NCI-H1092 treated with DMSO at 0.1 percent for 48 hours (cell line): ENCODE results near the gene CMTM7.
A peak's percentile ranks its signal among the peaks of the same experiment; 100 is the strongest.
"Not testable (repeated sequence)": the region's sequence is repeated elsewhere in the genome, so short reads cannot be mapped to it uniquely, and the experiment has no call there.

Experiments
- DNase-seq: peaks from one replicate; lab custom pipeline; 2025; lab: John Stamatoyannopoulos, UW

The CMTM7 gene

GRCh38 chr3:32383136-32383711, 8.4 kb upstream of the CMTM7 start:
- DNase-seq: no peak

GRCh38 chr3:32384938-32385337, 6.7 kb upstream of the CMTM7 start:
- DNase-seq: no peak

- DNase-seq: no peak
These were observed 4.1 kb upstream of the CMTM7 start for GRCh38 chr3:32387512-32387911.

- DNase-seq: not testable (repeated sequence)
These were observed 2.1 kb upstream of the CMTM7 start for GRCh38 chr3:32389577-32389976.

- peak; percentile 42 for DNase-seq
These were observed 1.1 kb downstream of the CMTM7 start for GRCh38 chr3:32392536-32393302.

GRCh38 chr3:32395496-32395895, 3.8 kb downstream of the CMTM7 start:
- no peak for DNase-seq

GRCh38 chr3:32397941-32398340, 6.3 kb downstream of the CMTM7 start:
- DNase-seq: no peak

GRCh38 chr3:32398531-32398930, 6.9 kb downstream of the CMTM7 start:
- DNase-seq: no peak

GRCh38 chr3:32399030-32399620, 7.5 kb downstream of the CMTM7 start:
- peak; percentile 42 for DNase-seq

GRCh38 chr3:32401126-32401525, 9.5 kb downstream of the CMTM7 start:
- no peak for DNase-seq

- DNase-seq: peak; percentile 85
These were observed 10.0 kb downstream of the CMTM7 start for GRCh38 chr3:32401556-32402081.

GRCh38 chr3:32403663-32404062, 12.0 kb downstream of the CMTM7 start:
- DNase-seq: peak; percentile 43

- no peak for DNase-seq
These were observed 13.1 kb downstream of the CMTM7 start for GRCh38 chr3:32404714-32405113.

GRCh38 chr3:32405155-32405554, 13.5 kb downstream of the CMTM7 start:
- no peak for DNase-seq

GRCh38 chr3:32405711-32406323, 14.2 kb downstream of the CMTM7 start:
- no peak for DNase-seq

- DNase-seq: no peak
These were observed 15.1 kb downstream of the CMTM7 start for GRCh38 chr3:32406486-32407408.

GRCh38 chr3:32410367-32411246, 19.0 kb downstream of the CMTM7 start:
- DNase-seq: peak; percentile 72

GRCh38 chr3:32411442-32411841, 19.8 kb downstream of the CMTM7 start:
- DNase-seq: no peak

- peak; percentile 23 for DNase-seq
These were observed 21.2 kb downstream of the CMTM7 start for GRCh38 chr3:32412887-32413286.

- no peak for DNase-seq
These were observed 22.3 kb downstream of the CMTM7 start for GRCh38 chr3:32413845-32414521.
